T-helper 22 cell (primary cell): ENCODE results near the gene CUEDC2.

Experiments used
- DNase-seq: peaks from one replicate; pipeline ENCODE4 v3.0.0-alpha.2; 2020; ENCODE audit warnings: low read depth

CUEDC2 gene

DNA sequence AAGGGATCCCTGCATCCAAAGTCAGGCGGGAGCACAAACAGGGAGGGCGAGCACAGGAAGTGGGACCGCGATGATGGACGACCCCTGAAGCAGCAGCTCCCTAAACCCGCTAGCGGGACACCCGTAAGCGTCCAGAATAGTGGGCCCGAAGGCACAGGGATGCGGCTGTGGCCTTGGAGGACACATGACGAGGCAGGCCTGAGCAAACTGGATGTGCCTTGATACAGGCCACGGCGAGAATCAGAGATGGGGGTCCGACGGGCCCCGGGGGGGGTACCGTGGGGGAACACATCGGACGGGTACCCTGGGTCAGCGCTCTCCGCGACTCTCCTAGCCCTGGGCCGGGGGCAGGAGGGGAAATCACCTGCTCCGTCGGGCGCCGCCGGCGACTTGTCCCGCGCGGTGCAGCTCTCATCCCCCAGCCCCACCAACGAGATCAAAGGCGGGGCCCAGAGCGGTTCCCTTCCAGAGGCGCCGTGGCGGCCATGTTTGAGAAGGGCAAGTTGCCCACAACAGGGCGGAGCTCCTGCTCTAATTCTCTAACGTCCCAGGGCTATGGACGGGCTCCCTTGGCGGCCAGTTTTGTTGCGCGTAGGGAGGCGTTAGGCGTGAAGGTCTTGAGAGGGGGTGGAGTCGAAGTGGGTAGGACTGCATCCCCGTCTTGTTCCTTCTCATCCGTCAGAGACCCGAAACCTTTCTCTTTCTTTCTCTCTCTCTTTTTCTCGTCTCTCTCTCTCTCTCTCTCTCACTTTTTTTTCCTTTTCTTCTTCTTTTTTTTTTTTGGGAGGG lies at the start of gene CUEDC2:
CUEDC2 (minus strand) TSS at position 413 of the 789 bp plus-strand sequence. CDS start 7,386 bp downstream, outside the sequence.
- peak; percentile 90 for DNase-seq

DNA sequence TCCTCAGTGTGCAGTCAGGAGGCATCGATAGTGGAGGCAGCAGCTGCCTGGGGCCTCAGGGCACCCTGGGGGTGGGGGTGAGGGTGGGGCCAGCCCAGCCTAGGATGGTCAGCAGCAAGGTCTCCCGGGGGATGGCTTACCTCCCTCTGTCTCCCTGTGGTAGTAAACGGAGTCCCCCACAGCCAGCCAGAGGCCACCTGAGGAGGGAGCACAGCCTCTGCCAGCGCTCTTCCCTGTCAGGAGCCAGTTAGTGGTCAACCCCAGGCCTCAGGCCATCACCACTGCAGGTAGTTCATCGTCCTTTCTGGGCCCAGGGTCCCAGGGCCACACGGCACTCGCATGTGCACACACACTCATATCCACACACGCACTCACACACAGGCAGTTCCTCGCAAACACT lies 48.0 kb upstream of the CUEDC2 start:
- no peak for DNase-seq

GRCh38 chr10:102479651-102480050 lies 47.3 kb upstream of the CUEDC2 start:
- DNase-seq, result no peak

- DNase-seq, result no peak
These were observed 44.2 kb upstream of the CUEDC2 start for GRCh38 chr10:102476466-102477141.

DNA sequence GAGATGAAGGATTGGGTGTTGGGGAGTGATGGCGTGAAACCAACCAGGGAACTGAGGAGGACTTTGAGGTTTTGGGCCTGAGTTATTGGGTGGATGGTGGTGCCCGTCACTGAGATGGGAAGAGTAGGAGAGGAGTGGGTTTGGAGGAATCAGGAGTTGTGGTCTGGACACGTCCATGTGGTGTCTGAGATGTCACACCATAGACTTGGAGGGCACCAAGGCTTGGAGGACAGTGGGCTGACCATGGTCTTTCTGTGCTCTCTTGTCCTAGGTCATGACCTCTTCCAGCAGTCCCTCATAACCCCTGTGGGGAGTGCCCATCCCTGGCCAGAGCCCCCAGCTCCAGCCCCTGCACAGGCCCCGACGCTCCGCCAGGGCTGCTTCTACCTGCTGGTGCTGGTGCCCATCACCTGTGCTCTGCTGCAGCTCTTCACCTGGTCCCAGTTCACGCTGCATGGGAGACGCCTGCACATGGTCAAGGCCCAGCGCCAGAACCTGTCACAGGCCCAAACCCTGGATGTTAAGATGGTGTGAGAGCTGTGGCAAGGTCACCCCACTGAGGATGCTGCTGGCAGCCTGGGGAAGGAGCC lies 43.2 kb upstream of the CUEDC2 start:
- no peak for DNase-seq

DNA sequence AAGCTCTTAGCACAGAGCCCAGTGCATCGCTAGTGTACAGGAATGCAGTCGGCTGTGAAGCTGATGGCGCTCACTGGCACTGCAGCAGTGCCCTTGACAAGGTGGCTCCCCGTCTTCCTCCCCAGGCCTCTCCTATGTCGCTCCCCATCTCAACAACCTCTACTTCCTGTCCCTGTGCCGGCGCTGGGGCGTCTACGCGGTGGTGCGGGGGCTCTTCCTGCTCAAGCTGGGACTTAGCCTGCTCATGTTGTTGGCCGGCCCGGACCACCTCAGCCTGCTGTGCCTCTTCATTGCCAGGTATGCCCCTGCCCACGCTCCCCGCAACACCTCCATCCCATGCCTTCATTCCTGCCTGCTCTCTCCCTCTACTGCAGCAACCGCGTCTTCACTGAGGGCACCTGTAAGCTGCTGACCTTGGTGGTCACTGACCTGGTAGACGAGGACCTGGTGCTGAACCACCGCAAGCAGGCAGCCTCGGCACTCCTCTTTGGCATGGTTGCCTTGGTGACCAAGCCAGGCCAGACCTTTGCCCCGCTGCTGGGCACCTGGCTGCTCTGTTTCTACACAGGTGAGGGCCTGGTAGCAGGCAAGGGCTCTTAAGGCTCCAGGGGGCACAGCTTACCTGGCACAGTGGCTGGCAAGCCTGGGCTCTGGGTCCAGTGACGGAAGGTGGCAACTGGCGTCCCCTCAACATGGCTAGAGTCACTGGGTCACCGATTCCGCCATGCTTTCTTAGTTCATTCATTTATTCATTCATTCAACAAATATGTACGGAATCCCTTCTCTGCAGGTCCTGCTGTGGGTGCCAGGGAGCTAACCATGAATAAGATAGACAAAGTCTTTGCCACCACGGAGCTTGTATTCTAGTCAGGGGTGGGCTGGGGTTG lies 41.3 kb upstream of the CUEDC2 start:
- no peak for DNase-seq

DNA sequence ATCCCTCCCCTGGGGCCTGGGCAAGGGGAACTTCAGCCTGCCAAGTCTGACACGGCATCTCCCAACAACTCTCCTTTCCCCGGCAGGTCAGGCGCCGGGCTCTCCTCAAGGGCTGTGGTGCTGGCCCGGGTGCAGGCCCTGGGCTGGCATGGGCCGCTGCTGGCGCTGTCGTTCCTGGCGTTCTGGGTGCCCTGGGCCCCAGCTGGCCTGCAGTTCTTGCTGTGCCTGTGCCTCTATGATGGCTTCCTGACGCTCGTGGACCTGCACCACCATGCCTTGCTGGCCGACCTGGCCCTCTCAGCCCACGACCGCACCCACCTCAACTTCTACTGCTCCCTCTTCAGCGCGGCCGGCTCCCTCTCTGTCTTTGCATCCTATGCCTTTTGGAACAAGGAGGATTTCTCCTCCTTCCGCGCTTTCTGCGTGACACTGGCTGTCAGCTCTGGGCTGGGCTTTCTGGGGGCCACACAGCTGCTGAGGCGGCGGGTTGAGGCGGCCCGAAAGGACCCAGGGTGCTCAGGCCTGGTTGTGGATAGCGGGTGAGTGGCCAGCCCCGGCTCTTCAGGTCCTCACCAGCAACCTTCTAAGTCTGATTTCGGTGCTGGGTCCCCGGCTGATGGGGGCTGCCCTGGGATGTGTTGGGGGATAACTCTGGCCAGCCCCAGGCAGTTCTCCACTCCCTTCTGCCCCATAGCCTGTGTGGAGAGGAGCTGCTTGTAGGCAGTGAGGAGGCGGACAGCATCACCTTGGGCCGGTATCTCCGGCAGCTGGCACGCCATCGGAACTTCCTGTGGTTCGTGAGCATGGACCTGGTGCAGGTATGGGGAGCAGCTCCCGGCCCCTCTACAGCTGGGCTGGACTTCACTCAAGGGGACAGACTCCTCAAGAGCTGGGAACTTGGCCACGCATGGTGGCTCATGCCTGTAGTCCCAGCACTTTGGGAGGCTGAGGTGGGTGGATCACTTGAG lies 38.5 kb upstream of the CUEDC2 start:
- no peak for DNase-seq

GRCh38 chr10:102468683-102469082 lies 36.3 kb upstream of the CUEDC2 start:
- no peak for DNase-seq

DNA sequence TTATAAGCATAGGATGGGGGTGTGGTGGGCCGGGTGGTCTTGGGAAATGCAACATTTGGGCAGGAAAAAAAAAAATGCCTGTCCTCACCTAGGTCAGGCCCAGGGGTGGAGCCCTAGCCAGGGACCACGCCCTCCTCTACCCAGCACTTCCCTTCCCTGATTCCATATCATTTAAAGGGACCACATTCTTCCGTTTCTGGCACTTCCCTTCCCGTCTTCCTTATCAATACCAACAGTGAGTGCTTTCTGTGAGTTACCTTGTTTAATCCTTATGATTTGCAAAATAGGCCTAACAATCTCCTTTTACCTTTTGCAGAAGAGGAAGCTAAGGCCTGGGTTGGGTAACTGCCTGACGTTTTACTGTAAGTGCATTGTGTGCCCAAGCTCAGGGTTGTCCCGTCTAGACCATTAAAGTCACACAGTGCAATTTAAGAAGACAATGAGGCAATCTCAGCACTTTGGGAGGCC lies 35.6 kb upstream of the CUEDC2 start:
- no peak for DNase-seq

- no peak for DNase-seq
These were observed 34.9 kb upstream of the CUEDC2 start for GRCh38 chr10:102467318-102467717.

GRCh38 chr10:102465466-102465865 lies 33.1 kb upstream of the CUEDC2 start:
- DNase-seq, result no peak

GRCh38 chr10:102463983-102464382 lies 31.6 kb upstream of the CUEDC2 start:
- no peak for DNase-seq

DNA sequence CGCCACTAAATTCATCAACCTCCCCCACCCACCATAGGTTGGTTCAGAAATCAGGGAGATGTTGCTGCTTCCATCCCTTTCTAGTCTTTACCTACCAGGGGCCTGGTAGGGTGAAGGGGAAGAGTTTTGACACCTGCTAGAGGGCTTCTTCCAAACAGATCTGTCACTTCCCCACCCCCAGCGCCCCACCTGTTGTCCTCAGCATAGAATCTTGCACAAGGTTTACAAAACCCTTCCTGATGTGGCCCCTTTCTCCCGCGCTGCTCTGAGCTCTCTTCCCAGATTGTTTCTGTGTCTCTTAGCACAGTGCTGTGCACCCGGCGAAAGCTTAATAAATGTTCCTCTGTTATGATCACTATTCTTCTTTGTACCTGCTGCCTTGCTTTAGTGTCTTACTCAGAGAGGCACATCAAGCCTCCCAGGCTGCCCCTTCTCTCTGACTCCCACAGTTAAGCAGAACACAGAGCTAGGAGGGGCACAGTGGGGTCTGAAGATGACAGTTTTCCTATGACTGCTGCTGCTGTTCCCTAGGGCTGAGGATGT lies 30.2 kb upstream of the CUEDC2 start:
- DNase-seq, result no peak

GRCh38 chr10:102461187-102462054 lies 29.0 kb upstream of the CUEDC2 start:
- peak; percentile 88 for DNase-seq

DNA sequence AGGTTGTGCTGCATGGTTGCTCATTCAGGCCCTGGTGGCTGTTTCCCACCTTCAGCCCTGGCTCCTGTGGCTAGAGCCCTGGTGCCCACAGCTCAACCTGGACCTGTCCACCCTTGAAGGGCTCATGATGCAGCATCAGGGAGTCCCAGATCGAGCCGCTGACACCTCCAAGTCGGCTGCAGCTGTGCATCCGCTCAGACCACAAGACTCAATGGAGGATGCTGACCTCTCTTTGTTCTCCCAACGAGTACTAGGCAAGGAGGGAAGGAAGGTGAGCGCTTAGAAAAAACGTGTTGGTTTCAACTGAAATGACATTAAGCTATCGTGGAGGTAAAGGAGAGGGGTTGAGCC lies 28.4 kb upstream of the CUEDC2 start:
- no peak for DNase-seq

GRCh38 chr10:102458656-102459055 lies 26.3 kb upstream of the CUEDC2 start:
- no peak for DNase-seq

DNA sequence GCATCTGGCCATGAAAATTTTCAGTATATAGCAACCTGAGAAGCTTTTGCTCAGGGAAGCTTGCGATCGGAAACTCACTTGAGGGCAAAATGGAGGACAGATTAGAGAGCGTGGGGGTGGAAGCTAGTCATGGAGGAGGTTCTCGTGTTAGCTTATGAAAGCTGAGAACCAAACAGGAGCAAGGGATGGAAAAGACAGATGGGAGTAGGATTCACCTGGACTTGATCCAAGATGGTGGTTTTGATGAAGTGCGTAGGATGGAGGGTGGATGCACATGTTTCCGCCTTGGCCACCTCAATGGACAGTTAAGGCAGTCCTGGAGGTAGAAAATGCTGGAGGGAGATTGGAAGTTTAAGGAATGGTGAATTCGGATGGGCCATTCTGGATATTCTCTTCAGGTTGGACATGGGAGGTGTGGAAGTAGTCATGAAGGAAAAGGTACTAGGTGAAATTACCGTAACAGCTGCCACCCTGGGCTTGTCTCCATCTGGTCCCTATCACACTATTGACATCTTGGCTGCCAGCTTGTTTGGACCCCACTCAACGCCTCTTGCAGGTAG lies 25.3 kb upstream of the CUEDC2 start:
- no peak for DNase-seq

GRCh38 chr10:102455893-102456471 lies 23.6 kb upstream of the CUEDC2 start:
- no peak for DNase-seq
